Stomach (tissue), 9 donors: Measurements from ENCODE around the gene ERBB4. TPM values are rescaled to one million over a fixed set of nuclear protein-coding genes. Genes with fewer than 3 reads are reported as not detected.

Experiments used
- DNase-seq, 2 donors: peaks; one replicate each; pipeline versions ENCODE4 v3.0.0 to v3.0.0-alpha.2; 2013 to 2019
- H3K27ac ChIP-seq, 5 donors: fragments of 200-600 bp in 4 of 5; sonication (generic) in 4 of 5; one replicate each; pipeline ENCODE4 v1.5.1; 2013 to 2019; ENCODE audit warnings: mild to moderate bottlenecking in 1 of 5, moderate library complexity in 1 of 5
- H3K27me3 ChIP-seq, 3 donors: fragments of 200-600 bp; sonication (generic); one replicate each; pipeline ENCODE4 v1.5.1; 2017 to 2019; ENCODE audit warnings: mixed run types in 1 of 3
- H3K36me3 ChIP-seq, 4 donors: fragments of 200-600 bp; sonication (generic); 1 replicate in 3 of 4; 2 replicates in 1 of 4; pipeline ENCODE4 v1.5.1; 2016 to 2019
- H3K4me1 ChIP-seq, 4 donors: fragments of 200-600 bp; sonication (generic); one replicate each; pipeline ENCODE4 v1.5.1; 2016 to 2019
- H3K4me3 ChIP-seq, 4 donors: fragments of 200-600 bp; sonication (generic) in 3 of 4; one replicate each; pipeline ENCODE4 v1.5.1; 2016 to 2019; ENCODE audit warnings: mild to moderate bottlenecking in 1 of 4
- H3K9me3 ChIP-seq, 4 donors: fragments of 200-600 bp; sonication (generic); one replicate each; pipeline ENCODE4 v1.5.1; 2016 to 2019
- CTCF ChIP-seq, 7 experiments: fragments of 450-650 bp in 4 of 7; fragments of 200-600 bp in 3 of 7; sonication (generic) in 3 of 7; IDR thresholded peaks; one replicate each; pipeline ENCODE4 v1.5.1; 2016 to 2019; ENCODE audit warnings: antibody characterized with exemption in 7 of 7, control low read depth in 2 of 7, mild to moderate bottlenecking in 1 of 7
- EP300 ChIP-seq: sonication (generic); formaldehyde crosslinking; IDR thresholded peaks from one replicate; pipeline ENCODE4 v1.6.1; 2017; ENCODE audit warnings: antibody characterized with exemption
- POLR2A ChIP-seq, 4 donors: fragments of 450-650 bp; IDR thresholded peaks; one replicate each; pipeline ENCODE4 v1.6.1; 2016; ENCODE audit warnings: antibody characterized with exemption in 4 of 4, control low read depth in 2 of 4, mild to moderate bottlenecking in 1 of 4, moderate library complexity in 1 of 4
- POLR2AphosphoS5 ChIP-seq, 3 donors: sonication (generic); formaldehyde crosslinking; IDR thresholded peaks; one replicate each; pipeline ENCODE4 v1.6.1; 2016; ENCODE audit warnings: antibody characterized with exemption in 3 of 3
- WGBS, 5 donors: extraction: QIAGEN DNeasy Blood & Tissue Kit in 3 of 5; methylation state at CpG; one replicate each; pipeline versions ENCODE4 v1.1.5 to v1.1.7; 2013 to 2018; 5-methylcytosine and 5-hydroxymethylcytosine counted together
- intact Hi-C: fragments of 100-400 bp; cut with DNase I; formaldehyde crosslinking; loops from one replicate; pipeline ENCODE4 v1.15.1; 2023; ENCODE audit warnings: low total_unique reads
- polyA plus RNA-seq, 3 donors: library from polyadenylated mRNA; stranded (reverse); fragments of 200-250 nt; gene quantifications; one replicate each; pipeline ENCODE4 v1.2.3, GENCODE V29; 2013
- total RNA-seq, 5 donors: library from RNA; depleted of rRNA; stranded (reverse); fragments of >200 nt; gene quantifications; one replicate each; pipeline versions ENCODE4 v1.1.0 to v1.2.3, GENCODE V29; 2014 to 2016
- donor health status: healthy with polysubstance abuse.
- donor health status: Bipolar disorder and iron deficiency.
- donor health status: healthy.

Gene ERBB4
- total and polyA plus RNA-seq, 8 donors, result 0.12 to 2.5 (median 0.45) TPM; not detected in 1

DNA sequence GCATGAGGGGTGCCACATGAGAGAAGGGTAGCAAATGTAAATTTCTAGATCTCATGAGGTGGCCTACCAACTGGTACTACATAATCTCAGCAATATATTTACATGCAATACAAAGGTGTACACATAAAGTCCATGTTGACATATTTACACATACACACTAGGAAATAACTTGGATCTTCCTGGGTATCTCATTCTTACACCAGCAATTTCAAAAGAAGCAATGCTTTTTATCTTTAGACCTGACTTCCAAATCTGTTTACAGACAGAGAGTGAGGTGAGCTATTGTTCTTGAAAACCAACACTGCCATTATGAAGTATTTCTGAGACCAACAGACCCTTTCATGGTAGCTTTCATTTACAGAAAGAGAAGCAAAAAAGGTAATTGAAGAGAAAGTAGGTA is 184.2 kb downstream of the ERBB4 start:
- intact Hi-C loops, result no loop called here
- no peak for TF ChIP-seq CTCF (IDR thresholded peaks at IDR 0.05)
- TF ChIP-seq EP300, result no peak
- TF ChIP-seq POLR2A (IDR thresholded peaks at IDR 0.05), result no peak
- TF ChIP-seq POLR2AphosphoS5 (IDR thresholded peaks at IDR 0.05), result no peak
- no peak overlapping the region for H3K4me3 ChIP-seq
- no peak overlapping the region for H3K27ac ChIP-seq
- peaks cover 0 to 2% (median 0%) of the 10 kb centered on the region in 4 donors for H3K4me1 ChIP-seq
- no peaks in the 10 kb centered on the region for H3K36me3 ChIP-seq
- no peak for DNase-seq
- H3K9me3 ChIP-seq, result no peaks in the 10 kb centered on the region
- no peaks in the 10 kb centered on the region for H3K27me3 ChIP-seq

GRCh38 chr2:212348501-212348900 is 190.1 kb downstream of the ERBB4 start:
- no peaks in the 10 kb centered on the region for H3K27me3 ChIP-seq
- intact Hi-C loops, result no loop called here
- H3K4me3 ChIP-seq, result no peak overlapping the region
- WGBS, 5 donors, result 69 to 82% (median 75%) methylated on average over 4 of the region's 4 CpGs
- no peak overlapping the region for H3K27ac ChIP-seq
- no peak for TF ChIP-seq POLR2AphosphoS5 (IDR thresholded peaks at IDR 0.05)
- TF ChIP-seq POLR2A (IDR thresholded peaks at IDR 0.05), result no peak
- TF ChIP-seq CTCF (IDR thresholded peaks at IDR 0.05), result no peak
- TF ChIP-seq EP300, result no peak
- H3K36me3 ChIP-seq, result no peaks in the 10 kb centered on the region
- no peak for DNase-seq
- no peaks in the 10 kb centered on the region for H3K4me1 ChIP-seq
- no peaks in the 10 kb centered on the region for H3K9me3 ChIP-seq

GRCh38 chr2:212346865-212347264 is 191.7 kb downstream of the ERBB4 start:
- no peaks in the 10 kb centered on the region for H3K4me1 ChIP-seq
- H3K27me3 ChIP-seq, result no peaks in the 10 kb centered on the region
- TF ChIP-seq POLR2AphosphoS5 (IDR thresholded peaks at IDR 0.05) (no peak), POLR2A (IDR thresholded peaks at IDR 0.05) (no peak), CTCF (IDR thresholded peaks at IDR 0.05) (no peak), EP300 (no peak)
- H3K4me3 ChIP-seq, result no peak overlapping the region
- no peak overlapping the region for H3K27ac ChIP-seq
- intact Hi-C loops, result no loop called here
- no peaks in the 10 kb centered on the region for H3K9me3 ChIP-seq
- no peak for DNase-seq
- no peaks in the 10 kb centered on the region for H3K36me3 ChIP-seq
- WGBS, 5 donors, result 22 to 35% (median 33%) methylated on average over 2 of the region's 2 CpGs

- H3K27ac ChIP-seq, result no peak overlapping the region
- TF ChIP-seq EP300 (no peak), POLR2AphosphoS5 (IDR thresholded peaks at IDR 0.05) (no peak), CTCF (IDR thresholded peaks at IDR 0.05) (no peak), POLR2A (IDR thresholded peaks at IDR 0.05) (no peak)
- no peaks in the 10 kb centered on the region for H3K4me1 ChIP-seq
- intact Hi-C loops, result no loop called here
- WGBS, 5 donors, result 0% methylated on average over 1 of the region's 1 CpG
- no peak overlapping the region for H3K4me3 ChIP-seq
- DNase-seq, result no peak
- H3K36me3 ChIP-seq, result no peaks in the 10 kb centered on the region
- H3K9me3 ChIP-seq, result no peaks in the 10 kb centered on the region
- H3K27me3 ChIP-seq, result no peaks in the 10 kb centered on the region
Observed at GRCh38 chr2:212345966-212346365, 192.6 kb downstream of the ERBB4 start.
